HEK293T (cell line): ENCODE results near the gene MACROH2A1.
A peak's percentile ranks its signal among the peaks of the same experiment; 100 is the strongest.

Experiments
- CTCF ChIA-PET: fragments of 350-600 bp; formaldehyde crosslinking; extraction: SDS; loops from one replicate; lab custom pipeline; 2021; ENCODE audit warnings: antibody characterized with exemption, inconsistent platforms; lab: Yijun Ruan, JAX
- POLR2A ChIA-PET: fragments of 350-600 bp; formaldehyde crosslinking; extraction: SDS; loops from one replicate; lab custom pipeline; 2020; ENCODE audit warnings: antibody characterized with exemption, inconsistent platforms; lab: Yijun Ruan, JAX
- DNase-seq: peaks from one replicate; pipeline ENCODE4 v3.0.0; 2012; ENCODE audit warnings: mixed read lengths; ENCODE audit errors: extremely low spot score
- ARNT ChIP-seq: fragments of 450-650 bp; IDR thresholded peaks from 2 replicates; pipeline ENCODE4 v1.6.1; 2017; ENCODE audit warnings: mild to moderate bottlenecking
- BHLHE40 ChIP-seq: fragments of 450-650 bp; IDR thresholded peaks from 2 replicates; pipeline ENCODE4 v1.6.1; 2016; ENCODE audit warnings: mild to moderate bottlenecking, moderate library complexity, borderline replicate concordance
- CTBP1 ChIP-seq: fragments of 450-650 bp; IDR thresholded peaks from 2 replicates; pipeline ENCODE4 v1.6.1; 2016; ENCODE audit warnings: borderline replicate concordance
- ELF4 ChIP-seq: fragments of 450-650 bp; IDR thresholded peaks from 2 replicates; pipeline ENCODE4 v1.6.1; 2017; ENCODE audit warnings: antibody characterized with exemption
- FOXA1 ChIP-seq: fragments of 450-650 bp; IDR thresholded peaks from 2 replicates; pipeline ENCODE4 v1.6.1; 2016; ENCODE audit warnings: mild to moderate bottlenecking
- FOXK2 ChIP-seq: fragments of 450-650 bp; IDR thresholded peaks from 2 replicates; pipeline ENCODE4 v1.6.1; 2016; ENCODE audit warnings: mild to moderate bottlenecking
- FOXM1 ChIP-seq: fragments of 450-650 bp; IDR thresholded peaks from 2 replicates; pipeline ENCODE4 v1.6.1; 2017; ENCODE audit warnings: mild to moderate bottlenecking, borderline replicate concordance
- HDGF ChIP-seq: fragments of 450-650 bp; IDR thresholded peaks from 2 replicates; pipeline ENCODE4 v1.6.1; 2017; ENCODE audit warnings: antibody characterized with exemption, borderline replicate concordance
- L3MBTL2 ChIP-seq: fragments of 450-650 bp; conservative IDR thresholded peaks from 2 replicates; pipeline ENCODE4 v1.6.1; 2016; ENCODE audit warnings: mild to moderate bottlenecking
- LEF1 ChIP-seq: fragments of 450-650 bp; IDR thresholded peaks from 2 replicates; pipeline ENCODE4 v1.6.1; 2017; ENCODE audit warnings: mild to moderate bottlenecking, borderline replicate concordance
- NFRKB ChIP-seq: fragments of 450-650 bp; IDR thresholded peaks from 2 replicates; pipeline ENCODE4 v1.6.1; 2016; ENCODE audit warnings: mild to moderate bottlenecking, moderate library complexity
- SP1 ChIP-seq: fragments of 450-650 bp; IDR thresholded peaks from 2 replicates; pipeline ENCODE4 v1.6.1; 2017
- SUZ12 ChIP-seq: fragments of 450-650 bp; IDR thresholded peaks from 2 replicates; pipeline ENCODE4 v1.6.1; 2016; ENCODE audit warnings: mild to moderate bottlenecking
- TARDBP ChIP-seq: fragments of 450-650 bp; IDR thresholded peaks from 2 replicates; pipeline ENCODE4 v1.6.1; 2016
- ZNF384 ChIP-seq: fragments of 450-650 bp; IDR thresholded peaks from 2 replicates; pipeline ENCODE4 v1.6.1; 2016
- TF ChIP-seq, protein P1 (sequence below): fragments of 450-650 bp; IDR thresholded peaks from 2 replicates; pipeline ENCODE4 v1.6.1; 2016

Gene MACROH2A1

DNA sequence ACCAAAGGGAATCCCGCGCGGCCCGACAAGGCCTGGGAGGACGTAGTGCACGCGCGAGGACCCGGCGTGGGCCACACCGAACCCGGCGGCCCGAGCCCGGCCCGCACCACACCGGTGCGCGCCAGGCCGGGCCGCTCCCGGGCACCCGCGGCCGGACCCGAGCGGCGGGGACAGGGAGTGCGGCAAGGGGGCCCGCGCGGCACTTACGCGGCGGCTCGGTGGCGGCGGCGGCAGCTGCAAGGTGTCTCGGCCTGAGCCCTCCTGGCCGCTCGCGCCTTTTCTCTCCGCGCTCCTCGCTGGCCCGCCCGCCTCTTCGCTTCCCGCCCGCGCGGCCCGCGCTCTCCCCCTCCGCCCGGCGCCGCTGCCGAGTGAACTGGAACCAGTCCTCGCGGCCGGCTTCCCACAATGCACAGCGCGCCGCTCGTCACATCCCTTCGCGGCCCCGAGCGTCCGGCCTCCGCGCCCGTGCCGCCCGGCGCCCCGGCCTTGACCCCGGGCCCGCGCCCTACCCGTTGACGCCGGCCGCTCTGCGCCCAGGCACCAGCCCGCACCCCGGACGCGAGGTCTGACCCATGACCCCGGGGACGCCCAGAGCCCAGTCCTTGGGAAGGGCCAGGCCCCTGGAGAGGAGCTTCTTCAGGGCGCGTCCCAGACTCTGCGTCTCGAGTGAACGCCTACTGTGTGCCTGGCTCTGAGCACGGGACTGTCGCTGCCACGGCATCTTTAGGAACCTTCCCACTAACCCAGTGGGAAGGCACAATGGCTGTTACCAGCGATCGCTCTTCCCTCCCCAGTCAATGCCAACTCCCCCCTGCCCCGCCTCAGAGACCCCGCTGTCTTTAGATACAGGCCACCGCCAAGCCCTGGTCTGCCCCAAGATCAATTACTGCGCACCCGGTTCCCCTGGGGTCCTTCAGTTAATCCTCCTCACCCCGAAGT lies at the start of gene MACROH2A1:
MACROH2A1 (minus strand) TSS at position 377 of the 939 bp plus-strand sequence. CDS start 10,138 bp downstream, outside the sequence.
- peak; percentile 84 for DNase-seq
- TF ChIP-seq L3MBTL2 (peak; percentile 36), HDGF (0 out of 2 replicates have a peak, but pooled peaks have one; percentile 21), LEF1 (no peak)
- ChIA-PET CTCF (interaction anchor here (0.5 to 1.3 kb wide), 2 partner anchors 27 to 685 kb away, joined by 5 read pairs; no protein-coding TSS in a partner anchor), POLR2A (interaction anchor here (1.0 to 1.4 kb wide), 2 partner anchors 15 to 26 kb away, joined by 3 read pairs; no protein-coding TSS in a partner anchor)

DNA sequence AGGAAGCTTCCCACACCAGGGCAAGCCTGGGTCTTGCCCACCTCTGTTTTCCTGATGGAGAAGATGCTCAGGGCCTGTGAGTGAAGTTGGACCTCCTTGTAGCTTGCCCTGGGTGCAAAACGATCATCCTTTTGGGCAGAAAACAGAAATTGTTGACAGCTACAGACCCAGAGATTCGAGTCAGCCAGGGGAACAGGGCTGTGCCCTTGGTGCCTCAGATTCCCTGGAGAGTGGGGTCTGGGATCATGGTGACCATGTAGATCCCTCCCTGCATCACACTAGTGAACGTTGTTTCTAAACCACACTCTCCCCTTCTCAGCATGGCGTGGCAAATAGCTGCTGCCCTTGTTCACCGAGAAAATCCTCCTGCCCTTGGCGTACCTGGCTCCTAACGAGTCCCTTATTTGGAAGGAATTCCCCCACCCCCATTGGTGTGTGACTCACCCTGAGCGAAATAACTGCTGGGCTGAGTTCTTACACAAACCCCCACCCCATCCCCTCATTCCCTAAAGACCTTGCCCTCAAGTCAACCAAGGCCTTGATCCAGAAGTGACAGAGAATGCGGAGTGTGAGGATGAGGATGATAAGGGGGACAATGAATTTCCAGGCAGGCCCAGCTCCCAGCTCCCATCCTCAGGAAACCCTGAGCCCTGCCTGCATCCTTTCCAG lies 49.2 kb upstream of the MACROH2A1 start:
- ChIA-PET CTCF (interaction anchor here (1.0 to 1.9 kb wide), 5 partner anchors 9 to 22 kb away, joined by 3 to 12 read pairs (median 4); no protein-coding TSS in a partner anchor), POLR2A (interaction anchor here (1.0 kb wide), 1 partner anchor 10 kb away, joined by 3 read pairs; no protein-coding TSS in a partner anchor)
- no peak for DNase-seq
- TF ChIP-seq ELF4 = no peak
- TF ChIP-seq SP1 = no peak
- no peak for TF ChIP-seq HDGF
- TF ChIP-seq, protein P1, sequence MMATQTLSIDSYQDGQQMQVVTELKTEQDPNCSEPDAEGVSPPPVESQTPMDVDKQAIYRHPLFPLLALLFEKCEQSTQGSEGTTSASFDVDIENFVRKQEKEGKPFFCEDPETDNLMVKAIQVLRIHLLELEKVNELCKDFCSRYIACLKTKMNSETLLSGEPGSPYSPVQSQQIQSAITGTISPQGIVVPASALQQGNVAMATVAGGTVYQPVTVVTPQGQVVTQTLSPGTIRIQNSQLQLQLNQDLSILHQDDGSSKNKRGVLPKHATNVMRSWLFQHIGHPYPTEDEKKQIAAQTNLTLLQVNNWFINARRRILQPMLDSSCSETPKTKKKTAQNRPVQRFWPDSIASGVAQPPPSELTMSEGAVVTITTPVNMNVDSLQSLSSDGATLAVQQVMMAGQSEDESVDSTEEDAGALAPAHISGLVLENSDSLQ = no peak
- TF ChIP-seq ZNF384 = no peak
- no peak for TF ChIP-seq TARDBP
- no peak for TF ChIP-seq SUZ12
- no peak for TF ChIP-seq FOXA1
- TF ChIP-seq LEF1 = no peak

DNA sequence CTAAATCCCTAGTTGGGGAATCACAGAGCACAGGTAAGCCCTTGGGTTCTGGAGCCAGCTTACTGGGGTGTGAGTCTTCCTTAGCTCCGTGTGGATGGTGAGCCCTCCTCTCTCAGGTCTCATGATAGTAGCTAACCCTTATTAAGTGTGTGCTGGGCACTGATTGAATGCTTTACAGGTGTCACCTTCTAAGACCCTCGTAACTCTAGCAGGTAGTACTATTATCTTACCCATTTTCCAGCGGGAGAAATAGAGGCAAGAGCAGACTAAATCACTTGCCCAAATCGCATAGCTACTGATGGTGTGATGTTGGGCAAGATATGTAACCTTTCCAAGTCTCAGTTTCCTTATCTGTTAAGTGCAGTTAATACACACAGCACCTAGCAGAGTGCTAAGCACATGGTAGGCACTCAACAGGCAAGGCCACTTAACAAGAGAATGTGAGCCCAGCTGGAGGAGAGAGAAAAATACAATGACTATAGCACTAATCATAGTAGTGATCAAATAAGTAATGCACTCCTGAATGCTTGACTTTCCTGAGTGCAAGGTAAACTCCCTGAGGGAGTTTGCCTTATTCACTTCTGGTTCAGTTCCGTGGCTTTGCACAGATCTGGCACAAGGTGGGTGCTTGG lies 48.4 kb upstream of the MACROH2A1 start, which contains the start of gene DCANP1:
DCANP1 (minus strand) TSS at position 51 of the 632 bp plus-strand sequence. CDS start 240 bp downstream, outside the sequence.
- CTCF ChIA-PET = interaction anchor here (1.0 to 1.7 kb wide), 4 partner anchors 8 to 21 kb away, joined by 3 to 6 read pairs (median 4); no protein-coding TSS in a partner anchor
- TF ChIP-seq FOXK2 (no peak), FOXM1 (no peak), FOXA1 (no peak), HDGF (no peak), NFRKB (no peak), BHLHE40 (no peak), SUZ12 (no peak), SP1 (no peak), ZNF384 (no peak), TARDBP (no peak), ELF4 (no peak), CTBP1 (no peak), ARNT (no peak), L3MBTL2 (no peak), LEF1 (no peak)
- TF ChIP-seq, protein P1 = no peak
- DNase-seq = no peak
- POLR2A ChIA-PET = no interaction called here

DNA sequence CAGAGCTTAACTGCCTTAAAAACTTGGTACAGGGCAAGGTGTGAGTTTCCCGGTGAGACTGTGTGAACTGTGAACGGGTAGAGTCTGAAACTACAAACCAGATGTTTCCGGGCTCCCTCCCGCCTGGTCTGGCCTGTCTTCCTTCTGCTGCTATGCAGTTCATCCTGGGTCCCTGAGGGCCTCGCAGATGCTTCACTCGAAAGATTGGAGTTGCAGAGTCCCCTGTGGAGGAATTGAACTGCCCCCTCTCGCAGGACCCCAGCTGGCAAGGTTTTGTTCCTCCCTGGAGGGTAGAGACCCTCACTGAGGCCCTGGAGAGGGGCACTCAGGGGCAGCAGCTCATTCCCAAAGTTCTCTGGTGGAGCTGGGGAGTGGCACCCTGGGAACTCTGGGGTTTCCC lies 47.6 kb upstream of the MACROH2A1 start:
- DNase-seq = no peak
- ChIA-PET CTCF (interaction anchor here (0.6 to 1.4 kb wide), 4 partner anchors 11 to 1653 kb away, joined by 3 to 7 read pairs (median 4); no protein-coding TSS in a partner anchor), POLR2A (interaction anchor here (1.1 kb wide), 1 partner anchor 11 kb away, joined by 5 read pairs; no protein-coding TSS in a partner anchor)
- TF ChIP-seq BHLHE40 = no peak
- no peak for TF ChIP-seq FOXA1
- TF ChIP-seq LEF1 = no peak
- TF ChIP-seq FOXK2 = no peak
- no peak for TF ChIP-seq FOXM1

DNA sequence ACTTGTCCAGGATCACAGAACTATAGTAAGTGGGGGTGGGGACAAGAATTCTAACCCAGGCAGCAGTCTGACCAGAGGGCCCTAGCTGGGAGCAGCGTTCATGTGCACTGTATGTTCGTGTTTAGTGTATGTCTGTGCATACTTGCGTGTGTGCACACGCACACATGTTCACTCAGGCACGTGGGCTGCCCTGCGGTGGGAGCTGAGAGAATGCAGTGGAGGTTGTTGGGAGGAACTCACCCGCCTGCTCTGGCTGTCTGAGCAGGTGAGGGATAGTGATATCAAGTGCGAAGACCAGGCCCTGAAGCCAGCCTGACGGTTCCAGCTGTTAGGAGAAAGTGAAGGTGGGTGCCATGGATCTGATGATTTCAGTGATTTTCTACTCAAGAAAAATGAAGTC lies 47.2 kb upstream of the MACROH2A1 start:
- CTCF ChIA-PET = interaction anchor here (0.6 to 2.1 kb wide), 5 partner anchors 11 to 1654 kb away, joined by 3 to 7 read pairs (median 5); no protein-coding TSS in a partner anchor
- POLR2A ChIA-PET = interaction anchor here (1.1 kb wide), 1 partner anchor 11 kb away, joined by 5 read pairs; no protein-coding TSS in a partner anchor
- no peak for DNase-seq
- TF ChIP-seq FOXA1 = no peak
- TF ChIP-seq NFRKB = no peak
- TF ChIP-seq FOXM1 = no peak
- no peak for TF ChIP-seq CTBP1
- TF ChIP-seq LEF1 = no peak
- TF ChIP-seq HDGF = no peak
- TF ChIP-seq FOXK2 = no peak
- TF ChIP-seq SP1 = no peak
- TF ChIP-seq ARNT = no peak
- TF ChIP-seq, protein P1 = no peak
- no peak for TF ChIP-seq BHLHE40
- TF ChIP-seq ZNF384 = no peak
- TF ChIP-seq SUZ12 = no peak
